ENCODE data around the gene DPP6.

DNA sequence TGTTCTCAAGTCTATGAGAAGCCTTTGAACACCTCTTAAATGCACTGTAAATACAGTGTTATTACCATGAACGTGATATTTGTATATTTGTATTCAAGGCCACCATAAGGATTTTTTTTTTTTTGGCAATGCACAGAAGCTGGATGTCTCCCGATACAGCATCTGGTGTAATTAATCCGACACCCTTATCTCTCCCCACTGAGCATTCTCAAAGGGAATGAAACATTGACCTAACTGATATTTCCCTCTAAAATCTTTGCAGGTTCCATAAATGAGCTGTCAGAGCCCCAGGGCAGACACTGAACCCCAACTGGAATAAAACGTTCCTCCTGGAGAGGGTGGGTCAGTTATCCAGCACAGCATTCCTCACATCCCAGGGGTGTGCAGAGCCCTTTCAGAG, 634.1 kb downstream of the DPP6 start:
- TF ChIP-seq EZH2 (IDR thresholded peaks at IDR 0.05; ENCODE audit: insufficient read depth, low read length), result no peak
- TF ChIP-seq, protein P1, sequence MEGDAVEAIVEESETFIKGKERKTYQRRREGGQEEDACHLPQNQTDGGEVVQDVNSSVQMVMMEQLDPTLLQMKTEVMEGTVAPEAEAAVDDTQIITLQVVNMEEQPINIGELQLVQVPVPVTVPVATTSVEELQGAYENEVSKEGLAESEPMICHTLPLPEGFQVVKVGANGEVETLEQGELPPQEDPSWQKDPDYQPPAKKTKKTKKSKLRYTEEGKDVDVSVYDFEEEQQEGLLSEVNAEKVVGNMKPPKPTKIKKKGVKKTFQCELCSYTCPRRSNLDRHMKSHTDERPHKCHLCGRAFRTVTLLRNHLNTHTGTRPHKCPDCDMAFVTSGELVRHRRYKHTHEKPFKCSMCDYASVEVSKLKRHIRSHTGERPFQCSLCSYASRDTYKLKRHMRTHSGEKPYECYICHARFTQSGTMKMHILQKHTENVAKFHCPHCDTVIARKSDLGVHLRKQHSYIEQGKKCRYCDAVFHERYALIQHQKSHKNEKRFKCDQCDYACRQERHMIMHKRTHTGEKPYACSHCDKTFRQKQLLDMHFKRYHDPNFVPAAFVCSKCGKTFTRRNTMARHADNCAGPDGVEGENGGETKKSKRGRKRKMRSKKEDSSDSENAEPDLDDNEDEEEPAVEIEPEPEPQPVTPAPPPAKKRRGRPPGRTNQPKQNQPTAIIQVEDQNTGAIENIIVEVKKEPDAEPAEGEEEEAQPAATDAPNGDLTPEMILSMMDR (IDR thresholded peaks at IDR 0.05; ENCODE audit: insufficient read depth, low read depth, low read length), result no peak
